ENCODE results near the gene LSAMP.
"Not testable (repeated sequence)": the region's sequence is repeated elsewhere in the genome, so short reads cannot be mapped to it uniquely, and the experiment has no call there.

LSAMP gene

GRCh38 chr3:115787818-115788217, 657.5 kb downstream of the LSAMP start:
- CTCF ChIA-PET: no interaction called here

DNA sequence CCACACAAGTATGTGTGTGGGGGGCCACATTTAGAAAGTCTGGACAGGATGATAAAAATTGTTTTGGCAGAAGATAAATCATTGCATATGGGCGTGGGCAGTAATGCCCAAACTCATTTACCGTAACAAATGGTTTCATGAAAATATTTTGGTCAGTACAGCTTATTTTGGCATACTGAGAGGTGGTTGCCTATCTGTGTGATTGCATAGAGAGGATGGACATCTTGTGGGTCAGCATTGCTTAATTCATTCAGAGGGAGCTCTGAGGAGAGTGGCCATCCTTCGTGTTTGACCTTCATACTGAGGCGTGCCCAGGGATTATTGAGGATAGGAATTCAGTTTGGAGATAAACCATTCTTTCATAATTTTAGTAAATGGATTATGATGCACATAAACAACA, 659.5 kb downstream of the LSAMP start:
- ChIA-PET CTCF (interaction anchor here (0.7 to 0.8 kb wide), 2 partner anchors 92 to 643 kb away, joined by 3 to 4 read pairs; no protein-coding TSS in a partner anchor), POLR2A (ENCODE audit: low non-redundant PET) (no interaction called here)
- H3K27ac ChIP-seq: no peak overlapping the region

More at GRCh38 chr3:115787818-115788217, 657.5 kb downstream of the LSAMP start:
- POLR2A ChIA-PET (ENCODE audit: low non-redundant PET): no interaction called here
- no peak for TF ChIP-seq CTCF (conservative IDR thresholded peaks at IDR 0.05; ENCODE audit: low read depth)
- DNase-seq (ENCODE audit: low spot score): no peak
- peak overlapping the region; percentile 72; the same call in 1 of the 2 replicates for H3K27ac ChIP-seq

DNA sequence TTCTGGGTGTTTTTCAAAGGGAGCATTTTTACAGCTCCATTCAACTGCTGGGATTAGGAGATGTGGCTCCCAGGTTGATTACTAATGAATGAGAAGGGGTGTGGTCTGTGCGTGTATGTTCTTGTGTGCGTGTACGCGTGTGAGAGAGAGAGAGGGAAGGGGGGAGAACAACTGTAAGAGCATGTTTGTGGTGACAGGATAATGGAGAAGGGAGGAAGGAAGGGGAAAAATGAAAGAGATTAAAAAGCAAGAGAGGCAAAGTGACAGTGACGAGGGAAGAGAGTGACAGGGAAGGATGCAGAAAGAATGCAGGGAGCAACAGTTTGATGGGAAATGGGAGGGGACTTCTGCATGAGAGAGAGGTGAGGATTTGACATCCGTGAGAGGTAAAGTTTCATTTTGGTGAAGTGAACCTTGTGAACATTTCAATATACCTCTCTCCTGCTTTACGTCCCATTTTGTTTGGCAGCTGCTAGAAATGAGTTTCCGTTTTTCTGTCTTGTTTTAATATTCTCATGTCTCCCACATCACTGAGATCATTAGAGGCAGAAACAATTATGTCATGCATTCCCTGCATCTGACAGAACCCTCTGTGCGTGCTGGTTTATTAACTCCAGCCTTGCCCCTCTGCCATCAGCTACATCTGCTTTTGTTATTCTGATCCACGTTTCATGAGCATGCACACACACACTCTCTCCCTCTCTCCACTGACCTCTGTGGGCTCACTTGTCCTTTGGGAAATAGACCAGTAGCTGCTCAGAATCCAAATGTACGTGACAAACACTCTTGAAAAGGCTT, 660.3 kb downstream of the LSAMP start:
- TF ChIP-seq CTCF (conservative IDR thresholded peaks at IDR 0.05; ENCODE audit: low read depth): peak; percentile 74
- ChIA-PET CTCF (interaction anchor here (0.6 to 1.6 kb wide), 12 partner anchors 15 to 1595 kb away, joined by 3 to 7 read pairs (median 3); partner anchors contain the start of gene TIGIT), POLR2A (ENCODE audit: low non-redundant PET) (no interaction called here)
- peak overlapping the region; percentile 97 for H3K27ac ChIP-seq
- no peak for DNase-seq (ENCODE audit: low spot score)

More for the DNA sequence above, 659.5 kb downstream of the LSAMP start:
- no peak for DNase-seq (ENCODE audit: low spot score)
- TF ChIP-seq CTCF (conservative IDR thresholded peaks at IDR 0.05; ENCODE audit: low read depth): no peak

DNA sequence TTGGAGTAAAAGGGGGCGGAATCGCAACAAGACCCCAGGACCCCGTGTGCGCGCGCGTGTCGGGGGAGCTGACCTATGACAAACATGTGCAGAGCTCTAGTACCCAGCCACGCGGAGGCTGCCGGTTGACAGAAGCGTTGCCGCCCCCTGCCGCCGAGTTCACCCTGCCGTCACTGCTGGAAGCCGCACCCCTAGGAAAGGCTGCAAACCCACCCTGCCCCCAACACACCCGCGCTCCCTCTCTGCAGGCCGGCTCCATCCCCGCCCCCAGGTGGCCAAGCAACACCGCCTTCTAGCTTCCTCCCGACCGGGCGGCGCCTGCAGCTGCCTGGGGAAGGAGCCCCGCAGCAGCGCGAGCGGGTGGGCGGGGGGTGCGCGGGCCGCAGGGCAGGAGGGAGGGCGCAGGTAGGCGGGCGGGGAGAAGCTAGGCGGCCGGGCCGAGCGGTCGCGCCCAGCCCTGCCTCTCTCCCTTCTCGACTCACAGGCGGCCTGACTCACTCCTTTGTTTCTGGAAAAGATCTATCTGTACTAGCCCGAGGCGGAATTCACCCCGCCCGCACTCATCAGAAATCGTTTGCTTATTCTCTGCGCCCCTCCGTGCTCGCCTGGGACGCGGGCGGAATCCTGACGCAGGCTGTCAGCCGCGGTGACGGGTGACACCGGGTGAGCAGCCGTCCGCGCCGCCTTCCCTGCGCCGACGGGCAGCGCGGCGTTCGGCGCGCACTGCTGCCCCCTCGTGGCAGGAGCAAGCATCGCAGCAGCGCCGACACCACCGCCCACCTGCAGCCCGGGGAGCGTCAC, 661.1 kb downstream of the LSAMP start:
- peak; percentile 88 for DNase-seq (ENCODE audit: low spot score)
- TF ChIP-seq CTCF (conservative IDR thresholded peaks at IDR 0.05; ENCODE audit: low read depth): peak; percentile 98
- ChIA-PET CTCF (interaction anchor here (0.6 to 1.6 kb wide), 16 partner anchors 9 to 1903 kb away, joined by 3 to 7 read pairs (median 3); partner anchors contain the start of gene TIGIT), POLR2A (ENCODE audit: low non-redundant PET) (no interaction called here)
- H3K27ac ChIP-seq: peak overlapping the region; percentile 97

DNA sequence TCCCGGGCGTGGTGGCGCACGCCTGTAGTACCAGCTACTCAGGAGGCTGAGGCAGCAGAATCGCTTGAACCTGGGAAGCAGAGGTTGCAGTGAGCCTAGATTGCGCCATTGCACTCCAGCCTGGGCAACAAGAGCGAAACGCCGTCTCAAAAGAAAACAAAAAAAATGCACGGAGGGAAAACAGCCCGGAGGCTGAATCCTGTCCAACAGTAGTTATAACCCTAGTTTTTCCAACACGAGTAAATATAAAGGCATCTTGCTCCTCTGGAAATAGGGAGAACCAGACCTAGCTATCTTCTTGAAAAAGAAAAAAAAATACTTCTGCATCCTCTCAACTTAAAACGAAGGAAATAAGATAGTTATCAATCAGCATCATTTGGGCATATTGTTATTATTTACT, 661.9 kb downstream of the LSAMP start:
- POLR2A ChIA-PET (ENCODE audit: low non-redundant PET): not testable (repeated sequence)

GRCh38 chr3:115779011-115779410, 666.3 kb downstream of the LSAMP start:
- no peak overlapping the region for H3K27ac ChIP-seq
- DNase-seq (ENCODE audit: low spot score): no peak
- CTCF ChIA-PET: no interaction called here
- POLR2A ChIA-PET (ENCODE audit: low non-redundant PET): no interaction called here
- TF ChIP-seq CTCF (conservative IDR thresholded peaks at IDR 0.05; ENCODE audit: low read depth): no peak

More for the DNA sequence above, 661.9 kb downstream of the LSAMP start:
- CTCF ChIA-PET: interaction anchor here (0.7 to 1.6 kb wide), 4 partner anchors 8 to 189 kb away, joined by 3 to 7 read pairs (median 4); no protein-coding TSS in a partner anchor
- not testable (repeated sequence) for DNase-seq (ENCODE audit: low spot score)
- peak overlapping the region; percentile 97 for H3K27ac ChIP-seq
